ENCODE results near the gene DIPK1C. TPM values are rescaled to one million over a fixed set of nuclear protein-coding genes. Genes with fewer than 3 reads are reported as not detected.

Gene DIPK1C
- total RNA-seq, 2 donors from 2014 or later = not detected

- intact Hi-C loops (cut with DNase I) = no loop called here
- no peaks in the 10 kb centered on the region for H3K27me3 ChIP-seq
- WGBS, 2 donors = 22 to 42% methylated on average over 3 of the region's 3 CpGs
- TF ChIP-seq CTCF (IDR thresholded peaks at IDR 0.05) = no peak
- TF ChIP-seq POLR2A (IDR thresholded peaks at IDR 0.05) = no peak
- H3K4me3 ChIP-seq = no peak overlapping the region
- no peak overlapping the region for H3K27ac ChIP-seq
- peak; percentile 59 for ATAC-seq
- H3K9me3 ChIP-seq = no peaks in the 10 kb centered on the region
- DNase-seq = peak in 2 of 4 donors; percentile 13 to 36
- H3K4me1 ChIP-seq = peaks cover 10% of the 10 kb centered on the region
- H3K36me3 ChIP-seq (replicated peaks in 1 of 2; ENCODE audit: insufficient read depth in 1 of 2, low read depth in 2 of 2) = no peaks in the 10 kb centered on the region
These were observed 13.0 kb downstream of the DIPK1C start for GRCh38 chr18:74444104-74444503.

DNA sequence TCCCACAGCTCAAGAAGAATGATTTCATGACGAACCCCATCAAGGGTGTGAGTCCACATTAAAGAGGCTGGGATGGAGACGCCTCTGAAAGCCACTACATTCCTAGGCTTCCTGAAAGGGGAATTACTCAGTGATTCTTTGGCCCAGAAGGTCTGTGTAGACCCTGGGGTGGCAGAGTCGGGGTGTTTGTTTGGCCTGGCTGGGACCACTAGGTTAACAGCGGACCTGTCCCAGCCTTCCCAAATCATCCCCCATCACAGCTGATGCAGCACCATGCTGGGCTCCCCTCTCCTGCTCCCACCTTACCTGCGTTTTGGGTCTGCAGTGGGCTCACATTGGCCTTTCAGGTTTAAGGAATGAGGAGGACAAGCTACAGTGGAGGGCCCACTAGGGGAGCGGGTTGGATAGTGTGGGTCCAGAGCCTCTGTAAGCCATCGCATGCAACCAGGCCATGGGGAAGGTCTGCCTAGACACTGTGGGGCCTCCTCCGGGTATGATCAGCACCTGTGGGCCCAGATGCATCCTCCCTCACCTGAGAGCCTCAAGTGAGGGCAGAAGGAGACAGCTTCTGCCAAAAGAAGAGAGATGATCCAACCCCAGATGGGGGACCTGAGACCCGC is 16.2 kb downstream of the DIPK1C start:
- no peaks in the 10 kb centered on the region for H3K27me3 ChIP-seq
- no peak for TF ChIP-seq CTCF (IDR thresholded peaks at IDR 0.05)
- no peak for TF ChIP-seq POLR2A (IDR thresholded peaks at IDR 0.05)
- ATAC-seq (no peak), DNase-seq (no peak)
- H3K9me3 ChIP-seq = no peaks in the 10 kb centered on the region
- no peak overlapping the region for H3K27ac ChIP-seq
- intact Hi-C loops (cut with DNase I) = no loop called here
- H3K4me3 ChIP-seq = no peak overlapping the region
- H3K4me1 ChIP-seq = peaks cover 10% of the 10 kb centered on the region
- WGBS, 2 donors = 91 to 93% methylated on average over 7 to 9 of the region's 9 CpGs
- H3K36me3 ChIP-seq (replicated peaks in 1 of 2; ENCODE audit: insufficient read depth in 1 of 2, low read depth in 2 of 2) = no peaks in the 10 kb centered on the region

DNA sequence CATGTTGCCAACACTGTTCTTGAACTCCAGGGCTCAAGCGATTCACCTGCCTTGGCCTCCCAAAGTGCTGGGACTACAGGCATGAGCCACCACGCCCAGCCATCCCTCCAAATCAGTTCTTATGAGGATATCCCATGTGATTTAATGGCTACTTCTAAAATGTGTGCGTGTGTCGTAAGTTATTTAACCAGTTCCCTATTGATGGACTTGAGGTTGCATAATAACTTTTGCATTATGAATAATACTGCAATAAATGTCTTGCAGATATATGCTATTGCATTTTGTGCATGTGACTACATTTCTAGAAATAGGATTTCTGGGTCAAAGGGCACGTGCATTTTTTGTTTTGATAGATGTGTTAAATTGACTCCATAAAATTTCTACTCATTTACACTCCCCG is 19.0 kb downstream of the DIPK1C start:
- H3K27ac ChIP-seq = no peak overlapping the region
- H3K27me3 ChIP-seq = no peaks in the 10 kb centered on the region
- TF ChIP-seq POLR2A (IDR thresholded peaks at IDR 0.05) = no peak
- intact Hi-C loops (cut with DNase I) = no loop called here
- no peaks in the 10 kb centered on the region for H3K9me3 ChIP-seq
- 86 to 90% methylated on average over 6 of the region's 6 CpGs for WGBS, 2 donors
- no peaks in the 10 kb centered on the region for H3K4me1 ChIP-seq
- DNase-seq = no peak
- no peak for ATAC-seq
- no peak overlapping the region for H3K4me3 ChIP-seq
- H3K36me3 ChIP-seq (replicated peaks in 1 of 2; ENCODE audit: insufficient read depth in 1 of 2, low read depth in 2 of 2) = no peaks in the 10 kb centered on the region

DNA sequence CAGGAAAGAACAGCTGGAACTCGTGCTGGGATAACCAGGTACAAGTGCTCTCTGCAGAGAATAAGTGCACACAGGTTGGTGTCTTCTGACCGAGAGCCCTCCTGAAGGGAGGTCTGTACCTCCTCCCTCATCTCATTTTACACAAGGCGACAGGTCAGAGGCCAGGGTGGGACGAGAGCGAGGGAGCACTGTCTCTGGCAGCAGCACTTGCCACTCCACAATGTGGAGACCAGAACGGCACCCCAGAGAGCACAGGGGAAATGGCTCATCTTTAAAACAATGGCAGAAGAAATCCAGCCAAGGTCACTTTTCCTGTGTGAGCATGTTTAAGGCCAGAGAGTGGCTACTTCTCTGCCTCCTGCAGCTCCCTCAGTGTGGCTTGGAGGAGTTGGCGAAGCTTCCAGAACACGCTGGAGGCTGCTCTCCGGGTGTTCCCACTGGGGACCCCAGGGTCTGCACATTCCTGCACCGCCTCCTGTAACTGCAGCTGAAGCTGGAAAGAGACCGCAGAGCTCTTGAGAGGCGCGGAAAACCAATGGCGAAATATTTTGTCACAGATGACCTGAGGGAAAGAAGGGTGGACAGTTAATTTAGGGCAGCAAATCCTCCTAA is 20.8 kb downstream of the DIPK1C start:
- WGBS, 2 donors = 71 to 74% methylated on average over 14 of the region's 14 CpGs

DNA sequence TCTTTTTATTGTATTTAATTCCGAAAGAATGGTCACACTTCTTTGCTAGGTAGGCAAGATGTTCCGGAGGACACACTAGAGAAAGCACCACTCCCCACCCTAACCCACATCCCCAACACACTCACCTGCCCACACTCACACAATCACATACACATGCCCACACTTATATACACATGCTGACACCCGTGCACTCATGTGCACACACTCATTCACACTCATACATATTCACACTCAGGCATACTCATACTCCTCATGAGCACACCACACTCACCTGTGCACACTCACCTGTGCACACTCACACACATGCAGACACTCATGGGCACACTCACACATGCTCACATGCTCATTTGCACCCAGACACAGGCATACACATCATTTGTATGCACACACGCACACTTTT is 21.4 kb downstream of the DIPK1C start:
- WGBS, 2 donors = 62 to 81% methylated on average over 4 of the region's 4 CpGs
- no peak overlapping the region for H3K4me3 ChIP-seq
- intact Hi-C loops (cut with DNase I) = no loop called here
- no peaks in the 10 kb centered on the region for H3K4me1 ChIP-seq
- no peaks in the 10 kb centered on the region for H3K27me3 ChIP-seq
- H3K27ac ChIP-seq = no peak overlapping the region
- DNase-seq = no peak
- ATAC-seq = no peak
- H3K9me3 ChIP-seq = no peaks in the 10 kb centered on the region
- no peaks in the 10 kb centered on the region for H3K36me3 ChIP-seq (replicated peaks in 1 of 2; ENCODE audit: insufficient read depth in 1 of 2, low read depth in 2 of 2)
- TF ChIP-seq CTCF (IDR thresholded peaks at IDR 0.05) = no peak
- TF ChIP-seq POLR2A (IDR thresholded peaks at IDR 0.05) = no peak

More for the DNA sequence above, 20.8 kb downstream of the DIPK1C start:
- H3K27me3 ChIP-seq = no peaks in the 10 kb centered on the region
- TF ChIP-seq POLR2A (IDR thresholded peaks at IDR 0.05) = no peak
- no peak for TF ChIP-seq CTCF (IDR thresholded peaks at IDR 0.05)
- H3K36me3 ChIP-seq (replicated peaks in 1 of 2; ENCODE audit: insufficient read depth in 1 of 2, low read depth in 2 of 2) = no peaks in the 10 kb centered on the region
- H3K4me3 ChIP-seq = no peak overlapping the region
- ATAC-seq (no peak), DNase-seq (no peak)
- no peaks in the 10 kb centered on the region for H3K4me1 ChIP-seq
- intact Hi-C loops (cut with DNase I) = no loop called here
- H3K27ac ChIP-seq = no peak overlapping the region
- H3K9me3 ChIP-seq = no peaks in the 10 kb centered on the region
